WERI-Rb-1 (cell line): ENCODE data around the gene EPB41L4B.

Experiments used
- DNase-seq: peaks from one replicate; pipeline ENCODE4 v3.0.0-alpha.2; 2020
- H3K27ac ChIP-seq: fragments of 250-450 bp; sonication (Bioruptor Pico); 2 replicates; pipeline ENCODE4 v1.5.1; 2020; ENCODE audit warnings: mild to moderate bottlenecking, moderate library complexity
- H3K27me3 ChIP-seq: fragments of 250-450 bp; sonication (Bioruptor Pico); 2 replicates; pipeline ENCODE4 v1.5.1; 2021; ENCODE audit warnings: mild to moderate bottlenecking, low read depth, moderate library complexity; ENCODE audit not compliant: insufficient read depth, severe bottlenecking
- H3K36me3 ChIP-seq: fragments of 250-450 bp; sonication (Bioruptor Pico); 2 replicates; pipeline ENCODE4 v1.5.1; 2020; ENCODE audit warnings: mild to moderate bottlenecking, moderate library complexity
- H3K4me3 ChIP-seq: 2 replicates; pipeline ENCODE4 v1.5.1; 2011; ENCODE audit warnings: low read depth, mild to moderate bottlenecking, control low read depth, low read length
- H3K9me3 ChIP-seq: fragments of 250-450 bp; sonication (Bioruptor Pico); 2 replicates; pipeline ENCODE4 v1.5.1; 2021; ENCODE audit warnings: mild to moderate bottlenecking, moderate library complexity; ENCODE audit not compliant: severe bottlenecking
- TF ChIP-seq, protein P1 (sequence below): IDR thresholded peaks from 2 replicates; pipeline ENCODE4 v1.5.1; 2011; ENCODE audit warnings: low read depth, mild to moderate bottlenecking, control low read depth, inconsistent platforms, low read length

Gene EPB41L4B

DNA sequence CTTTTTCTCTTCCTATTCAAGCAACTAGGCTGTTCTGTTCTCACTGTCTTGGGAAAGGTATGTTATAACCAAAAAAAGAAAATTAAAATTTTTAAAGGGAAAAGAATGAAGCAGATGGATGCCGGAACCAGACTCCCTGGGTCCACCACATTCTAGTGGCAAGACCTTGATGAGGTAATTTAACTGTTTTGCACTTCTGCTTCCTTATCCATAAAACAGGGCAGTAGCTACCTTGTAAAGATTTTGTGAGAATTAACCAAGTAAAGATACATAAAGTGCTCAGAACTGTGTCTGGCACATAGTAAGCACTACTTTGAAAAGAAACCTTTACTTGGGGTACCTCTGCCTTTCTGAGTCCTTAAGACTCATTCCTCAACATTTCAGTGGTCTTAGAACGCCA, 17.0 kb downstream of the EPB41L4B start:
- no peaks in the 10 kb centered on the region for H3K9me3 ChIP-seq
- H3K27me3 ChIP-seq, result no peaks in the 10 kb centered on the region
- H3K27ac ChIP-seq, result no peak overlapping the region
- DNase-seq, result no peak
- no peak overlapping the region for H3K4me3 ChIP-seq
- TF ChIP-seq, protein P1, sequence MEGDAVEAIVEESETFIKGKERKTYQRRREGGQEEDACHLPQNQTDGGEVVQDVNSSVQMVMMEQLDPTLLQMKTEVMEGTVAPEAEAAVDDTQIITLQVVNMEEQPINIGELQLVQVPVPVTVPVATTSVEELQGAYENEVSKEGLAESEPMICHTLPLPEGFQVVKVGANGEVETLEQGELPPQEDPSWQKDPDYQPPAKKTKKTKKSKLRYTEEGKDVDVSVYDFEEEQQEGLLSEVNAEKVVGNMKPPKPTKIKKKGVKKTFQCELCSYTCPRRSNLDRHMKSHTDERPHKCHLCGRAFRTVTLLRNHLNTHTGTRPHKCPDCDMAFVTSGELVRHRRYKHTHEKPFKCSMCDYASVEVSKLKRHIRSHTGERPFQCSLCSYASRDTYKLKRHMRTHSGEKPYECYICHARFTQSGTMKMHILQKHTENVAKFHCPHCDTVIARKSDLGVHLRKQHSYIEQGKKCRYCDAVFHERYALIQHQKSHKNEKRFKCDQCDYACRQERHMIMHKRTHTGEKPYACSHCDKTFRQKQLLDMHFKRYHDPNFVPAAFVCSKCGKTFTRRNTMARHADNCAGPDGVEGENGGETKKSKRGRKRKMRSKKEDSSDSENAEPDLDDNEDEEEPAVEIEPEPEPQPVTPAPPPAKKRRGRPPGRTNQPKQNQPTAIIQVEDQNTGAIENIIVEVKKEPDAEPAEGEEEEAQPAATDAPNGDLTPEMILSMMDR, result no peak
- peaks cover 6% of the 10 kb centered on the region; the same call in 1 of the 2 replicates for H3K36me3 ChIP-seq

DNA sequence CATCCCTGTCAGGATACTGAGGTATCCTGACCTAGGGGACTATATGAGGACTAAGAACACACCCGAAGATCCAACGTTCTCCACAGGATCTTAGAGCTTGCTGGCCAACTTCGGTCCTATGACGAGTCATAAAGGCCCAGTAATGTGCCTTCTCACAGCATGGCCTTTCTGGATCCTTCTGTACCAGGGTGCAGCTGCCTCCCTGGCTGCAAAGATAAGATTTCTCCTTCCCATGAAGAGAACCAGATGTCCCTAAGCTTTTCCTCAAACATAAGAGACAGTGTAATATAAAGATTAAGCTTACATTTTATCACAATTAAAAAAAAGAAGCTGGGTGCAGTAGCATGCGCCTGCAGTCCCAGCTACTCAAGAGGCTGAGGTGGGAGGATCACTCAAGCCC, 18.3 kb downstream of the EPB41L4B start:
- H3K4me3 ChIP-seq, result no peak overlapping the region
- H3K9me3 ChIP-seq, result no peaks in the 10 kb centered on the region
- no peak overlapping the region for H3K27ac ChIP-seq
- H3K36me3 ChIP-seq, result peaks cover 6% of the 10 kb centered on the region; the same call in 1 of the 2 replicates
- TF ChIP-seq, protein P1, result no peak
- no peak for DNase-seq
- H3K27me3 ChIP-seq, result no peaks in the 10 kb centered on the region

- Histone ChIP-seq H3K27ac (no peak overlapping the region), H3K36me3 (peaks cover 6% of the 10 kb centered on the region; the same call in 1 of the 2 replicates), H3K9me3 (no peaks in the 10 kb centered on the region), H3K27me3 (no peaks in the 10 kb centered on the region), H3K4me3 (no peak overlapping the region)
- TF ChIP-seq, protein P1, result no peak
- DNase-seq, result no peak
Measured at GRCh38 chr9:109301012-109301411, 19.8 kb downstream of the EPB41L4B start.

DNA sequence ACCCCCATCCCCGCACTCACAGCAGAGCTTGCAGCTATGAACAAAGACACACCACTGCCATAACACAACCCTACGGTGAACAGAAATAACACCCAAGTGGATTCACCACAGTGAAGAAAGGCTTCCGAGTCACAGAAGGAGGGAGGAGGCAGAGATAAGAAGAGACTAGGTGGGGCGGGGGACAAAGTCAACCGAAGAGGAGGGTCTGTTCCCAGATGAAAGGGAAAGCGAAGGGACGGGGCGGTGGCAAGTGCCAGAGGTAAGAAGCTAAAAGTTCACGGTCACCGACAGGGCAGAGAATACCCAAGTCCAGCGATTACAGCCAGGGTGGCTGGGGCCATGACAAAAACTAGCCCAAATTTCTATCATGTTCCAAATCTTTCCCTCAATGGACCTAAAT, 21.0 kb downstream of the EPB41L4B start:
- no peak overlapping the region for H3K27ac ChIP-seq
- H3K36me3 ChIP-seq, result peaks cover 6% of the 10 kb centered on the region; the same call in 1 of the 2 replicates
- H3K27me3 ChIP-seq, result no peaks in the 10 kb centered on the region
- no peaks in the 10 kb centered on the region for H3K9me3 ChIP-seq
- H3K4me3 ChIP-seq, result no peak overlapping the region
- TF ChIP-seq, protein P1, result no peak
- DNase-seq, result no peak

DNA sequence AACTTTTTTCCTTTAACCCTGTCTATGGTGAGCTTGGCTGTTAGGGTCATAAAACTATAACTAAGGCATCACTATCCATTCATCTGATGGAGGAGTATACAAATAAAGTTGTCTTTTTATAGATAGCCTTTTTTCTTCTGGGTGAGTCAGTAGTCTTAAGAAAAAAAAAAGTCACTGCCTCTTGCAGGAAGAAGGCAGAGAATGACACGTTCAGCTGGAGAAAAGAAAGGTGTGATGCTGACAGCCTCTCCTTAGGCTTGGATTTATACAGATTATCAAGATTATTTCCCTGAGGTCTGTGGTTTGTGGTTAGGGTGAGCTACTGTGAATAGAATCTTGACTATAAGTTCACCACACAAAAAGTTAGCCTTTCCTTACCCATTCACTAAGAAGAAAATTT, 23.0 kb downstream of the EPB41L4B start:
- Histone ChIP-seq H3K27me3 (no peaks in the 10 kb centered on the region), H3K36me3 (peaks cover 6% of the 10 kb centered on the region; the same call in 1 of the 2 replicates), H3K9me3 (no peaks in the 10 kb centered on the region), H3K4me3 (no peak overlapping the region), H3K27ac (no peak overlapping the region)
- DNase-seq, result no peak
- TF ChIP-seq, protein P1, result no peak
